Cortex of kidney (tissue), 1 donor: ENCODE measurements around the gene CEP120.
"Not testable (repeated sequence)": the region's sequence is repeated elsewhere in the genome, so short reads cannot be mapped to it uniquely, and the experiment has no call there.

ENCODE experiments used
- DNase-seq: peaks from one replicate; lab custom pipeline; 2025; lab: John Stamatoyannopoulos, UW

Gene CEP120

GRCh38 chr5:123438902-123439301 is 15.7 kb upstream of the CEP120 start:
- no peak for DNase-seq

GRCh38 chr5:123438244-123438643 is 15.0 kb upstream of the CEP120 start:
- DNase-seq: no peak

GRCh38 chr5:123436201-123436600 is 13.0 kb upstream of the CEP120 start:
- DNase-seq: no peak

- no peak for DNase-seq
Observed at GRCh38 chr5:123434796-123435195, 11.6 kb upstream of the CEP120 start.

- no peak for DNase-seq
Observed at GRCh38 chr5:123433596-123433995, 10.4 kb upstream of the CEP120 start.

- not testable (repeated sequence) for DNase-seq
Observed at GRCh38 chr5:123430441-123430840, 7.2 kb upstream of the CEP120 start.

GRCh38 chr5:123429993-123430392 is 6.8 kb upstream of the CEP120 start:
- DNase-seq: no peak

- no peak for DNase-seq
Observed at GRCh38 chr5:123429221-123429954, 6.2 kb upstream of the CEP120 start.

- DNase-seq: no peak
Observed at GRCh38 chr5:123428521-123429220, 5.5 kb upstream of the CEP120 start.

GRCh38 chr5:123427281-123427680 is 4.1 kb upstream of the CEP120 start:
- no peak for DNase-seq

GRCh38 chr5:123425431-123425830 is 2.2 kb upstream of the CEP120 start:
- DNase-seq: no peak

- no peak for DNase-seq
Observed at GRCh38 chr5:123422433-123423277, 548 bp downstream of the CEP120 start.

GRCh38 chr5:123421773-123422172 is 1.4 kb downstream of the CEP120 start:
- DNase-seq: no peak

- no peak for DNase-seq
Observed at GRCh38 chr5:123414974-123415373, 8.2 kb downstream of the CEP120 start.

- no peak for DNase-seq
Observed at GRCh38 chr5:123412206-123412605, 11.0 kb downstream of the CEP120 start.

- not testable (repeated sequence) for DNase-seq
Observed at GRCh38 chr5:123401999-123402398, 21.2 kb downstream of the CEP120 start.

- DNase-seq: no peak
Observed at GRCh38 chr5:123401320-123401719, 21.9 kb downstream of the CEP120 start.

- not testable (repeated sequence) for DNase-seq
Observed at GRCh38 chr5:123400870-123401291, 22.3 kb downstream of the CEP120 start.

GRCh38 chr5:123398058-123398733 is 25.0 kb downstream of the CEP120 start:
- DNase-seq: no peak

GRCh38 chr5:123397538-123397937 is 25.7 kb downstream of the CEP120 start:
- no peak for DNase-seq

GRCh38 chr5:123391009-123391408 is 32.2 kb downstream of the CEP120 start:
- DNase-seq: no peak

GRCh38 chr5:123389794-123390193 is 33.4 kb downstream of the CEP120 start:
- DNase-seq: no peak
